CD4-positive, alpha-beta T cell treated with Interleukin-17A for 1 hour (primary cell): ENCODE results near the gene LLGL1.

Source experiments
- DNase-seq: peaks from one replicate; pipeline ENCODE4 v3.0.0-alpha.2; 2020

The LLGL1 gene

GRCh38 chr17:18253947-18254821 is 28.7 kb downstream of the LLGL1 start:
- DNase-seq = no peak

DNA sequence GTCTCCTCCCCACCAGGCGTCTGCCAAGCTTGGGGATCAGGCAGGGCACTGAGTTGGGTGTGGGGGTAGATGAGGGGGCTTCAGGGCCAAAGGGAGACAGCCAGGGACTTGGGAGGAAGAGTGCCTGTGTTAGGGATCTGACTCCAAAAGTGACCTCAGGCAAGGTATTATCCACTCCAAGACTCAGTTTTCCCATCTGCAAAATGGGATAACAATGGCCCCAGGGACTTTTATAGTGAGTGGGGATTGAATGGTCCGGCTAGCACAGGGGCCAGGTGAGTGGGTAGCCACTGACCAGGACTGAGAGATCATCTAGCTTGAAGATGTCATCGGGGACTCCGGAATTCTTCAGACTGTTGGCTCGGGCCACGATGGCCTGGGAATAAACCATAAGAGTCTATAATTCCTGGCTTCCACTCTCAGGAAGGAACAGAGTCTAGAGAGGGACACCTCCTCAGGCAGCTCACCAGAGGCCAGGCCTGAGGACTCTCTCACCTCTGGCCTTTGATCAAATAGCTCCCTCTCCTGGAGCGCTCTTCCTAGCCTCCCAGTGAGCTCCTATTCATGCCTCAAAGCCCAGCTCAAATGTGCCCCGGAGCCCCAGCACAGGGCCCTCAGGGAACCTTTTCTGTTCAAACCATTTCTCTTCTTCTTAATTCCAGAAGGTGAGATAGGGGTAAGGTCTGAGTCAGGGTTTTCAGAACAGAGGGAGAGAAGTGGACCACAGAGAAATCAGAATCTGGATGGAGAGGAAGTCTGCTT is 29.6 kb downstream of the LLGL1 start:
- no peak for DNase-seq

- DNase-seq = no peak
Observed at GRCh38 chr17:18256351-18256750, 30.9 kb downstream of the LLGL1 start.

- DNase-seq = no peak
Observed at GRCh38 chr17:18256776-18257175, 31.3 kb downstream of the LLGL1 start.

DNA sequence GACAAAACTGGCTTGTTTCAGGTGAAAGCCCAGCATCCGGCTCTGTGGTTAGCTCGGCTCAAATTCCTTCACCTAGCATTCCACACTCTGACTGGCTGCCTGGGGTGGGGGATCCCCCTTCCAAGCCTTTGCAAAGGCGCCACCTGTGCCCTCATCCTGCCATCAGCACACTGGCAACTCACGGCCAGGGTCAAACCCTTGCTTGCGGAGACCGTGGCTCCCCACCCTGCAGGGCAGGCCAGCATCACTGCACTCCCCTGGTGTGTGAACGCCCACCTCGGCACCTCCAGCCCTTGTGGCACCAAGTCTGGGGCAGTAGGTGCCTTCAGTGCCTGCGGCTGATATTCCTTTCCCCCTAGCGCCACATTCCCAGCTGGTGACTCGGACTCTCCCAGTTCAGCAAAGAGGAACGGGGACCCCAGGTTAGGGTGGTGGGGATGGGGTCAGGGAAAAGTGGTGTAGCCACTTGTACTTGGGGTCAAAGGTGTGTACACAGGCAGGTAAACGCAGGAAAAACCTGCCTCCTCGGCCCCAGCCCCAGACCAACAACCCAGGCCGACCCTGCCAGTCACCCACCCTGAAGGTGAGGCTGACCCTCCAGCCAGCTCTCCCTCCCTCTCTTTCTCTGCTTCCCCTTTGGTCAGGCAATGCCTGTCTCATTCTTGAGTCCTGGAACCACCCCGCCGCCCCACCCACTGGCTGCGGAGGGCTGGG is 32.0 kb downstream of the LLGL1 start:
- peak; percentile 23 for DNase-seq

DNA sequence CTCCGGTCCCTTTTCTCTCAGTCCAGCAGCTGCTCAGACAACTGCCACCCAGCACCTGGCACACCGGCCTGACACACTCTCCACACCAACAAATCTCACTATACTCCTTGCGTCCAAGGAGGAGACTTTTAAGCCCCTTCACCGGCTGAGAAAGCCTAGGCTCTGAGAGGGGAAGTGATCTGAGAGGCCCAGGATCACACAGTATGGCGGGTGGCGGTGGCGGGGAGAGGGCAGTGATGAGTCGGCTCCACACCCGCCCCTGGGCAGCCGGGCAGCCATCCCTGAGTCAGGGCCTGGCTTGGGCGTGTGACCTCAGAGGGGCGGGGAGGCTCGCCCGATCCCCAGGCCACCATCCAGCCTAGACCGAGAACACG is 32.5 kb downstream of the LLGL1 start:
- DNase-seq = peak; percentile 46

- DNase-seq = peak; percentile 53
Observed at GRCh38 chr17:18258356-18259038, 33.1 kb downstream of the LLGL1 start, which contains the start of gene FLII. Gene FLII (minus strand): TSS chr17:18258738. CDS start chr17:18258690, 48 bp downstream.

DNA sequence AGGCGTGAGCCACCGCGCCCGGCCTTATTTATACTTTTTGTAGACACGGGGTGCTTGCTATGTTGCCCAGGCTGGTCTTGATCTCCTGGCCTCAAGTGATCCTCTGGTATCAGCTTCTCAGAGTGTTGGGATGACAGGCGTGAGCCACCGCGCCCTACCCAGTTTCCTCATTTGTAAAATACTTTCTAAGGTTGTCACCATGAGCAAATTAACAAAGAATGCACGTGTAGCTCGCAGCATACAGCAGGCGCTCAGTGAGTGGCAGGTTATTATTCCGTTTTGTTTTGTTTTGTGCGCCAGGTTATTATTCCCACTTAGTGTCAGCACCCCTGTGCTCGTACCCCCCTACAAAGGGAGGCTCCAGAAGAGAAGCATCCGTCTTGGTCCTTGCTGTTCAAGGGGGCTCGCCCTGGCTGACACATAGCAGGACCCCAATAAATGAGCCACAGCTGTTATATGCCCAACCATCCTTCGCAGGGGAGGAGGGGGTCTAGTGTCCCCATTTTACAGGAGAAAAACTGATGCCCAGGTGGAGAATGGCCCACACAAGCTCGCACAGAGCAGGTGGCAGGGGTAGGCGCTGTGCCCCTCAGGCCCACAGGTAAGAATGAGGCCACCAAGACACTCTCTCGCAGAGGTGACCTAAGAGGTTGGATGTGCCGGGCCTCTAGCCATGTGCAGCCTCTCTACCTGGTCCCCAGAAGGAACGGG is 34.3 kb downstream of the LLGL1 start:
- no peak for DNase-seq

DNA sequence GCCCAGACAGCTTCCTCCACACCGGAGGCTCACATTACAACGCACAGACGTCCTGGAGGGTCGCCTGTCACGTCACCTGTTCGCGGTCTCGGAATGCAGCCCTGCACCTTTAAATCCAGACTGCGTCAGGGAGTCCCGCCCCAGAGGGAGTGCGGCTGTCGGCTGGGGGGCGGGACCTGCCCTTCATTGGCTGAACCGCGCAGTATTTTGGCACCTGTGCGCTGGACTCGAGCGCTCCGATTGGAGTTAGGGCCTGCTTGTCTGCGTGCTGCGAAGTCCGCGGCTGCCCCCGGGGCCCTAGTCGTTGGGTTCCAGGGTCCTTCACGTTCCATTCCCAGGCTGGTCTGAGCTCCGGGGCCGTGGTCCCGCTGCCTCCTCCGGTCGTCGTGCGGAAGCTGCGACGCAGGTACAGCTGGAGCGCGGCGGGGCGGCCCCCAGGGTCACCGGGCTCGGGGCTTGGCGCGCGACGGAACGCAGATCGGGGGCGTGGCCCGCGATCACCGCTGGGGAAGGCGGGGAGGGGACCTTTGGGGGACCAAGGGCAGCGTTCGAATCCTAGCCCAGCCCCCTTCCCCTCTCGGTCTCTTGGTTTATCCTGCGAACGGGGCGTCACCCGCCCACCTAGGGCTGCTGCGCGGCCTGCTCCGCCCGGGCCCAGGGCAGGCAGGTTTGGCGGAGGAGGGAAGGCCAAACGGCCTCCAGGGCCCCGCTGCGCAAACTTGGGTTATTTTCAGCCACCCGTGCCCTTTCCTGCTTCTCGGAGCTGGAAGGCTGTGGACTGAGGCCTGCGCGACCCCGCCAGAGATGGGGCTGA is 35.1 kb downstream of the LLGL1 start, which contains the start of gene MIEF2:
Gene MIEF2, plus strand, starts transcription at position 331 of the 814 bp plus-strand sequence. CDS start 2,059 bp downstream, outside the sequence.
- peak; percentile 94 for DNase-seq

DNA sequence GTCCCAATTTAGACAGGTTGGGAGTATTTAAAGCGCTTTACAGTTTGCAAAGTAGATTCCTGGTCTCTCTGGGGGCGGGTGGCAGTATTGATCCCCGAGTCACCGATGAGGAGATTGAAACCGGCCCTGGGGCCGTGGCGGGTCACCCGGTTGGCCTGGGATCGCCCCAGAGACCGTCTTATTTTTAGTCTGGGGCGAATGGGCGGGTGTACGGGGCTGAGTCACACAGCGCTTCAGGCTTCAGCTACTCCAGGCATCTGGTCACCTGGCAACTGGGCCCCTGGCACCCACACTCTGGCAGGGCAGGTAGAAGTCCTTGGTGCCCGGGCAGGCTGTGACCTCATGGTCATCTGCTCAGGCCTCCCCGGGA is 35.7 kb downstream of the LLGL1 start:
- no peak for DNase-seq

- DNase-seq = no peak
Observed at GRCh38 chr17:18261659-18262058, 36.2 kb downstream of the LLGL1 start.

GRCh38 chr17:18262111-18262510 is 36.7 kb downstream of the LLGL1 start:
- no peak for DNase-seq

GRCh38 chr17:18262641-18263040 is 37.2 kb downstream of the LLGL1 start:
- DNase-seq = no peak

GRCh38 chr17:18263885-18264682 is 38.6 kb downstream of the LLGL1 start:
- DNase-seq = no peak

DNA sequence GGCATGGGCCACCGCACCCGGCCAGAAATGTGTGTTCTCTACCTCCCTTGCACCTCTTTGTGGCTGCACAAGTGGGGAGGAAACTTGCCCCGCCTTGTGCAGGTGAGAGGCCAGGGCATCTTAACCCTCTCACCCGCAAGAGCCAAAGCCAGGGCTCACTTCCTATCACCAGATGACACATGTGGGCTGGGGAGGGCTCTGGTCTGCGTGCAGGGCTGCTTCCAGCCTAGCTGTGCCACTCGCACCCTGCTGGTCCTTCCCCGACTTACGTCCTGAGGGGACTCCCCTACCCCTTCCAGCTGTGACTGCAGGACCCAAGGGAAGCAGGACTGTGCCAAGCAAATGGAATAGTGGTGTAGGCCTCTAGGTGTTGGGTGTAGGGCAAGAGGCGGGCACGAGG is 41.9 kb downstream of the LLGL1 start:
- no peak for DNase-seq

DNA sequence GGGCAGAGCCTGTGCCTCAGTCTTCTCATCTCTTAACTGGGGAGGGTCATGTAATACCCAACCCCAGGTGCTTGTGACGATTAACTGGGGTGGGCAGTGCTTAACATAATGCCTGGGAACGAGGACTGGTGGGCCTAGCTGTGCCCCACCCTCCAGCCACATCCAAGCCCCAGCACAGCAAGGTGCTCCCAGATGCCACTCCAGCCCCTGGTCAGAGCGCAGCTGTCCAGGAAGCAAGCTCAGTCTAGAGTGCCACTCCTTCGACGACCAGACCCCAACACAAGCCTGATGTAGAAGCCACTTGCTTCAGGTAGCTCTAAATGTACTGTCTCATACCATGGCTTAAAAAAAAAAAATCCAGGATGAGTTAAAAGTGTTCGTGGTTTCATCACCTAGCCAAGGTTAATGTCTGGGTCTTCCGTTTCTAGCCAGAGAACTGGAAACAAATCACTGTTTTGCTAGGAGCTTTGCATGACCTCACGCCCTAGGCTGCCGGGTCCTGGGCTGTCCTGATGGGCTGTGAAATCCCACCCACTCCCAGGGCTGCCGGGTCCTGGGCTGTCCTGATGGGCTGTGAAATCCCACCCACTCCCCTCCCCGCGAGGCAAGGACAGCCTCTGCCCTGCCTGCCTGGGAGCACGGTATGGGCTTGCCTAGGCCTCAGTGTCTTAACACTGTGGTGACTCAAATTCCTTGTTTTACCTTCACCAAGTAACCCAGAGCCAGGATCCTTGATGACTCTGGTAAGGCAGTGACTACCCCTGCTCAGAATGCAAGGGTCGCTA is 42.7 kb downstream of the LLGL1 start:
- DNase-seq = no peak

DNA sequence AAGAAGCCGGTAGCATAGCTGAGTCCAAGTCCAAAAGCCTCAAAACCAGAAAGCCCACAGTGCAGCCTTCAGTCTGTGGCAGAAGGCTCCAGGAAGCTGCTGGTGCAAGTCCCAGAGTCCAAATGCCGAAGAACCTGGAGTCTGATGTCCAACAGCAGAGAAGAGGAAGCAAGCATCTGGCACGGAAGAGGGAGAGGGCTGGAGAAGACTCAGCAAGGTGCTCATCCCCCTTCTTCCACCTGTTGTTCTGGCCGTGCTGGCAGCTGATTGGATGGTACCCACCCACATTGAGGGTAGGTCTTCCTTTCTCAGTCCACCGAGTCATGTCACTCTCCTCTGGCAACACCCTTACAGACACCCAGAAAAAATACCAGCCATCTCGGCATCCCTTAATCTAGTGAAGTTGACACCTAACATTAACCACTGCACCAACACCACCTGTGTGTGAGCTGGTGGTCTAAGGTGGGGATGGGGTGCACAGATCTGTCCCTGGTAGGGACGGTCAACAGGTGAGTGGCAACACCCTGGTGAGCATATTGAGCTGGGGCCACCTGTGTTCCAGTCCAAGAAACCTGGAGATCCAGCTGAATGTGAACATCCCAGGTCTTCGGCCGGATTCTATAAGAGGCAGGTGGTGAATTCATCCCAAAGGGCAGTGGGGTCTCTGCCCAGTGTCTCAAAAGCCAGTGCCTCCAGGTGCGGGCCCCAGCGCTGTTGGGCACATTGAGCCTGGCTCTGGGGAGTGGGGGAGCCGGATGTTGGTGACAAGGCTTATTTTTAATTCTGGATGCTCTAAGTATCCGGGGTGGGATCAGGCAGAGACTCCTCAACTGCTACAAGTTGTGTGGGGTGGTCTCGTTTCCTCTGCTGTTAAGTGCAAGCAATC is 44.9 kb downstream of the LLGL1 start:
- no peak for DNase-seq

- DNase-seq = no peak
Observed at GRCh38 chr17:18277076-18277475, 51.6 kb downstream of the LLGL1 start.
